Measurements from ENCODE around the gene ZNF503.

ZNF503 gene

GRCh38 chr10:75397496-75398199 lies 3.9 kb downstream of the ZNF503 start:
- TF ChIP-seq RAD21 (IDR thresholded peaks at IDR 0.05; ENCODE audit: low read depth) (no peak), NFIC (IDR thresholded peaks at IDR 0.05) (no peak), YY1 (IDR thresholded peaks at IDR 0.05; ENCODE audit: low read depth) (no peak)

GRCh38 chr10:75396631-75397495 lies 4.7 kb downstream of the ZNF503 start:
- TF ChIP-seq YY1 (IDR thresholded peaks at IDR 0.05; ENCODE audit: low read depth) (no peak), EGR1 (IDR thresholded peaks at IDR 0.05) (no peak), CREB1 (IDR thresholded peaks at IDR 0.05; ENCODE audit: low read depth) (no peak), REST (IDR thresholded peaks at IDR 0.05; ENCODE audit: low read depth) (no peak), MAX (IDR thresholded peaks at IDR 0.05) (no peak), EP300 (IDR thresholded peaks at IDR 0.05; ENCODE audit: borderline replicate concordance) (no peak), TEAD4 (IDR thresholded peaks at IDR 0.05) (no peak), TCF12 (IDR thresholded peaks at IDR 0.05; ENCODE audit: low read depth) (no peak), CEBPB (IDR thresholded peaks at IDR 0.05) (no peak)

- TF ChIP-seq MAX (IDR thresholded peaks at IDR 0.05): no peak
- no peak for TF ChIP-seq CEBPB (IDR thresholded peaks at IDR 0.05)
- no peak for TF ChIP-seq CREB1 (IDR thresholded peaks at IDR 0.05; ENCODE audit: low read depth)
- TF ChIP-seq NFIC (IDR thresholded peaks at IDR 0.05): no peak
- TF ChIP-seq TAF1 (IDR thresholded peaks at IDR 0.05; ENCODE audit: low read depth): no peak
- TF ChIP-seq EGR1 (IDR thresholded peaks at IDR 0.05): no peak
- no peak for TF ChIP-seq USF1 (IDR thresholded peaks at IDR 0.05)
- TF ChIP-seq TCF12 (IDR thresholded peaks at IDR 0.05; ENCODE audit: low read depth): no peak
- TF ChIP-seq TEAD4 (IDR thresholded peaks at IDR 0.05): no peak
- TF ChIP-seq YY1 (IDR thresholded peaks at IDR 0.05; ENCODE audit: low read depth): no peak
- no peak for TF ChIP-seq EP300 (IDR thresholded peaks at IDR 0.05; ENCODE audit: borderline replicate concordance)
- TF ChIP-seq ZBTB7A (IDR thresholded peaks at IDR 0.05; ENCODE audit: low read depth): no peak
- TF ChIP-seq FOXM1 (IDR thresholded peaks at IDR 0.05; ENCODE audit: borderline replicate concordance, low read depth): no peak
- no peak for TF ChIP-seq RAD21 (IDR thresholded peaks at IDR 0.05; ENCODE audit: low read depth)
- no peak for TF ChIP-seq REST (IDR thresholded peaks at IDR 0.05; ENCODE audit: low read depth)
These were observed 5.5 kb downstream of the ZNF503 start for GRCh38 chr10:75395932-75396630.

- TF ChIP-seq CREB1 (IDR thresholded peaks at IDR 0.05; ENCODE audit: low read depth): no peak
- no peak for TF ChIP-seq CEBPB (IDR thresholded peaks at IDR 0.05)
- TF ChIP-seq YY1 (IDR thresholded peaks at IDR 0.05; ENCODE audit: low read depth): no peak
- TF ChIP-seq MAX (IDR thresholded peaks at IDR 0.05): peak; percentile 53
- no peak for TF ChIP-seq EP300 (IDR thresholded peaks at IDR 0.05; ENCODE audit: borderline replicate concordance)
- TF ChIP-seq TEAD4 (IDR thresholded peaks at IDR 0.05): no peak
- TF ChIP-seq ZBTB7A (IDR thresholded peaks at IDR 0.05; ENCODE audit: low read depth): no peak
- no peak for TF ChIP-seq NFIC (IDR thresholded peaks at IDR 0.05)
- no peak for TF ChIP-seq TCF12 (IDR thresholded peaks at IDR 0.05; ENCODE audit: low read depth)
- no peak for TF ChIP-seq EGR1 (IDR thresholded peaks at IDR 0.05)
- no peak for TF ChIP-seq TAF1 (IDR thresholded peaks at IDR 0.05; ENCODE audit: low read depth)
- no peak for TF ChIP-seq USF1 (IDR thresholded peaks at IDR 0.05)
- TF ChIP-seq RAD21 (IDR thresholded peaks at IDR 0.05; ENCODE audit: low read depth): peak; percentile 57; the same call in 1 of the 2 replicates
- no peak for TF ChIP-seq FOXM1 (IDR thresholded peaks at IDR 0.05; ENCODE audit: borderline replicate concordance, low read depth)
These were observed 6.3 kb downstream of the ZNF503 start for GRCh38 chr10:75395066-75395931.
